Measurements from ENCODE around the gene DHRS4L2. TPM values are rescaled to one million over a fixed set of nuclear protein-coding genes. Genes with fewer than 3 reads are reported as not detected.
"Not testable (repeated sequence)": the region's sequence is repeated elsewhere in the genome, so short reads cannot be mapped to it uniquely, and the experiment has no call there.

Gene DHRS4L2
- polyA plus RNA-seq, 1 donor (not counting 4 experiments of a cell fraction or from before 2014, with no cell fraction given) = 18.1 TPM

- FAIRE-seq; dilution Hi-C loops (cut with MboI; ENCODE audit: extremely low pct_ligation_motif_present, low sequenced_read_pairs): not testable (repeated sequence)
Measured at GRCh38 chr14:24018978-24019377, 30.2 kb downstream of the DHRS4L2 start.

GRCh38 chr14:24019944-24020343, 31.2 kb downstream of the DHRS4L2 start:
- H3K9me3 ChIP-seq (ENCODE audit: control insufficient read depth, low read depth, low read length); H3K4me1 ChIP-seq (ENCODE audit: control insufficient read depth, extremely low read depth, insufficient read depth, low read length); H3K27me3 ChIP-seq (ENCODE audit: control insufficient read depth, extremely low read depth, insufficient read depth, low read length); dilution Hi-C loops (cut with MboI; ENCODE audit: extremely low pct_ligation_motif_present, low sequenced_read_pairs); FAIRE-seq; H3K4me2 ChIP-seq (ENCODE audit: control insufficient read depth, extremely low read depth, insufficient read depth, low read depth, low read length); H3K79me2 ChIP-seq (ENCODE audit: control insufficient read depth, insufficient read depth, low read length); H3K9me1 ChIP-seq (ENCODE audit: control insufficient read depth, extremely low read depth, insufficient read depth, low read length); H3K36me3 ChIP-seq (ENCODE audit: control insufficient read depth in 2 of 2, extremely low read depth in 1 of 2, insufficient read depth in 2 of 2, low read length in 2 of 2); H3K9ac ChIP-seq (ENCODE audit: control insufficient read depth, extremely low read depth, insufficient read depth, low read length); H4K20me1 ChIP-seq (ENCODE audit: control insufficient read depth, extremely low read depth, insufficient read depth, low read length); H3K4me3 ChIP-seq (ENCODE audit: control insufficient read depth in 2 of 3, extremely low read depth in 1 of 3, insufficient read depth in 2 of 3, low read depth in 1 of 3, low read length in 3 of 3); DNase-seq (ENCODE audit: low read depth, low spot score); H3K27ac ChIP-seq (ENCODE audit: control insufficient read depth, insufficient read depth, low read length); H2AFZ ChIP-seq (ENCODE audit: control insufficient read depth, low read length): not testable (repeated sequence)
- peak in 1 of 3 experiments; percentile 16 for TF ChIP-seq CTCF (optimal IDR thresholded peaks at IDR 0.05 in 1 of 3, IDR thresholded peaks at IDR 0.05 in 1 of 3, conservative IDR thresholded peaks at IDR 0.05 in 1 of 3; ENCODE audit: extremely low read depth in 1 of 3, insufficient read depth in 2 of 3, low read length in 3 of 3)

More at GRCh38 chr14:24018978-24019377, 30.2 kb downstream of the DHRS4L2 start:
- H3K36me3 ChIP-seq (ENCODE audit: control insufficient read depth in 2 of 2, extremely low read depth in 1 of 2, insufficient read depth in 2 of 2, low read length in 2 of 2); H4K20me1 ChIP-seq (ENCODE audit: control insufficient read depth, extremely low read depth, insufficient read depth, low read length); H3K27ac ChIP-seq (ENCODE audit: control insufficient read depth, insufficient read depth, low read length); H3K4me3 ChIP-seq (ENCODE audit: control insufficient read depth in 2 of 3, extremely low read depth in 1 of 3, insufficient read depth in 2 of 3, low read depth in 1 of 3, low read length in 3 of 3); H3K27me3 ChIP-seq (ENCODE audit: control insufficient read depth, extremely low read depth, insufficient read depth, low read length); H3K9me3 ChIP-seq (ENCODE audit: control insufficient read depth, low read depth, low read length); H3K9ac ChIP-seq (ENCODE audit: control insufficient read depth, extremely low read depth, insufficient read depth, low read length); H3K79me2 ChIP-seq (ENCODE audit: control insufficient read depth, insufficient read depth, low read length); H2AFZ ChIP-seq (ENCODE audit: control insufficient read depth, low read length); H3K4me1 ChIP-seq (ENCODE audit: control insufficient read depth, extremely low read depth, insufficient read depth, low read length); H3K9me1 ChIP-seq (ENCODE audit: control insufficient read depth, extremely low read depth, insufficient read depth, low read length); DNase-seq (ENCODE audit: low read depth, low spot score); H3K4me2 ChIP-seq (ENCODE audit: control insufficient read depth, extremely low read depth, insufficient read depth, low read depth, low read length): not testable (repeated sequence)

- H3K4me3 ChIP-seq (ENCODE audit: control insufficient read depth in 2 of 3, extremely low read depth in 1 of 3, insufficient read depth in 2 of 3, low read depth in 1 of 3, low read length in 3 of 3); H4K20me1 ChIP-seq (ENCODE audit: control insufficient read depth, extremely low read depth, insufficient read depth, low read length); H3K9ac ChIP-seq (ENCODE audit: control insufficient read depth, extremely low read depth, insufficient read depth, low read length); FAIRE-seq; dilution Hi-C loops (cut with MboI; ENCODE audit: extremely low pct_ligation_motif_present, low sequenced_read_pairs); H3K4me2 ChIP-seq (ENCODE audit: control insufficient read depth, extremely low read depth, insufficient read depth, low read depth, low read length); H3K27ac ChIP-seq (ENCODE audit: control insufficient read depth, insufficient read depth, low read length); H2AFZ ChIP-seq (ENCODE audit: control insufficient read depth, low read length); H3K4me1 ChIP-seq (ENCODE audit: control insufficient read depth, extremely low read depth, insufficient read depth, low read length); DNase-seq (ENCODE audit: low read depth, low spot score); H3K9me3 ChIP-seq (ENCODE audit: control insufficient read depth, low read depth, low read length); H3K9me1 ChIP-seq (ENCODE audit: control insufficient read depth, extremely low read depth, insufficient read depth, low read length); H3K79me2 ChIP-seq (ENCODE audit: control insufficient read depth, insufficient read depth, low read length); H3K27me3 ChIP-seq (ENCODE audit: control insufficient read depth, extremely low read depth, insufficient read depth, low read length); H3K36me3 ChIP-seq (ENCODE audit: control insufficient read depth in 2 of 2, extremely low read depth in 1 of 2, insufficient read depth in 2 of 2, low read length in 2 of 2): not testable (repeated sequence)
Measured at GRCh38 chr14:24020520-24020919, 31.8 kb downstream of the DHRS4L2 start.

- H3K9me3 ChIP-seq (ENCODE audit: control insufficient read depth, low read depth, low read length); DNase-seq (ENCODE audit: low read depth, low spot score); H3K79me2 ChIP-seq (ENCODE audit: control insufficient read depth, insufficient read depth, low read length); H3K9me1 ChIP-seq (ENCODE audit: control insufficient read depth, extremely low read depth, insufficient read depth, low read length); H3K4me2 ChIP-seq (ENCODE audit: control insufficient read depth, extremely low read depth, insufficient read depth, low read depth, low read length); H3K27ac ChIP-seq (ENCODE audit: control insufficient read depth, insufficient read depth, low read length); H3K9ac ChIP-seq (ENCODE audit: control insufficient read depth, extremely low read depth, insufficient read depth, low read length); H4K20me1 ChIP-seq (ENCODE audit: control insufficient read depth, extremely low read depth, insufficient read depth, low read length); FAIRE-seq; dilution Hi-C loops (cut with MboI; ENCODE audit: extremely low pct_ligation_motif_present, low sequenced_read_pairs); H3K36me3 ChIP-seq (ENCODE audit: control insufficient read depth in 2 of 2, extremely low read depth in 1 of 2, insufficient read depth in 2 of 2, low read length in 2 of 2); H3K4me3 ChIP-seq (ENCODE audit: control insufficient read depth in 2 of 3, extremely low read depth in 1 of 3, insufficient read depth in 2 of 3, low read depth in 1 of 3, low read length in 3 of 3); H3K4me1 ChIP-seq (ENCODE audit: control insufficient read depth, extremely low read depth, insufficient read depth, low read length); H2AFZ ChIP-seq (ENCODE audit: control insufficient read depth, low read length); H3K27me3 ChIP-seq (ENCODE audit: control insufficient read depth, extremely low read depth, insufficient read depth, low read length): not testable (repeated sequence)
Measured at GRCh38 chr14:24024939-24025418, 36.2 kb downstream of the DHRS4L2 start.

Measured in keratinocyte (primary cell).